ENCODE data around the gene PEF1. TPM values are rescaled to one million over a fixed set of nuclear protein-coding genes. Genes with fewer than 3 reads are reported as not detected.
A peak's percentile ranks its signal among the peaks of the same experiment; 100 is the strongest.

PEF1 gene
- total RNA-seq, 1 donor, result 99.7 TPM

DNA sequence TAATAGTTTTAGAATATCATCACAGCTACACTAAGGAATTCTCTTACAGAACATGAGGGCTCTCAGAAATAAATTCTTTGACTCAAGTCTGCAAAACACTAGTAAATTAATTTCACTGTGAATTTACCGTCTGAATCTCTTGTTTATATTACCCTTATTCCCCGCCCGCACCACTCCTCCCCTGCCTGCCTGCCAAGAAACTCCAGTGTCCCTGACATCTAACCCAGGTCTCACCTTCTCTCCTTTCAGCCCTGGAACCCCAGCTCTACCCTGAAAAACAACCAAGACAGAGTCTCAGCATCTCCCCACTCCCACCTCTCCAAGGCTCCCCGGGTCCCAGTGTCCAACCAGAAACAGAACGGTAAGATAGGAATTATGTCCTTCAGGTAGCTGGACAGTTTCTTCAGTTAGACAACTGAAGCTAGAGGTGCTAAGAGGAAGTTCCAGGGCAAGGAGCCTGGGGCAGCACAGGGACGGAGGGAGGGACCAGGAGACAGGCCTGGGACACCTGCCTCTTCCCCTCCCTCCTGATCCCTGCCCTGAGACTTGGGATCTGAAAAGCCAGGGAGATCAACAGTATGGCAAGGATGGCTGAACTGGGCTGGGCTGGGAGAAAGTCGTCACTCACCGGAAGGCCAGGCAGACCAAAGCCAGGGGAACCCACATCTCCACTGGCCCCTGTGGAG is 43.7 kb upstream of the PEF1 start:
- no peak overlapping the region for H3K4me3 ChIP-seq (ENCODE audit: low read depth, low read length)
- TF ChIP-seq, protein P1, sequence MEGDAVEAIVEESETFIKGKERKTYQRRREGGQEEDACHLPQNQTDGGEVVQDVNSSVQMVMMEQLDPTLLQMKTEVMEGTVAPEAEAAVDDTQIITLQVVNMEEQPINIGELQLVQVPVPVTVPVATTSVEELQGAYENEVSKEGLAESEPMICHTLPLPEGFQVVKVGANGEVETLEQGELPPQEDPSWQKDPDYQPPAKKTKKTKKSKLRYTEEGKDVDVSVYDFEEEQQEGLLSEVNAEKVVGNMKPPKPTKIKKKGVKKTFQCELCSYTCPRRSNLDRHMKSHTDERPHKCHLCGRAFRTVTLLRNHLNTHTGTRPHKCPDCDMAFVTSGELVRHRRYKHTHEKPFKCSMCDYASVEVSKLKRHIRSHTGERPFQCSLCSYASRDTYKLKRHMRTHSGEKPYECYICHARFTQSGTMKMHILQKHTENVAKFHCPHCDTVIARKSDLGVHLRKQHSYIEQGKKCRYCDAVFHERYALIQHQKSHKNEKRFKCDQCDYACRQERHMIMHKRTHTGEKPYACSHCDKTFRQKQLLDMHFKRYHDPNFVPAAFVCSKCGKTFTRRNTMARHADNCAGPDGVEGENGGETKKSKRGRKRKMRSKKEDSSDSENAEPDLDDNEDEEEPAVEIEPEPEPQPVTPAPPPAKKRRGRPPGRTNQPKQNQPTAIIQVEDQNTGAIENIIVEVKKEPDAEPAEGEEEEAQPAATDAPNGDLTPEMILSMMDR (IDR thresholded peaks at IDR 0.05; ENCODE audit: insufficient read depth, low read depth, low read length), result no peak
- no peak for DNase-seq (ENCODE audit: low read depth)

DNA sequence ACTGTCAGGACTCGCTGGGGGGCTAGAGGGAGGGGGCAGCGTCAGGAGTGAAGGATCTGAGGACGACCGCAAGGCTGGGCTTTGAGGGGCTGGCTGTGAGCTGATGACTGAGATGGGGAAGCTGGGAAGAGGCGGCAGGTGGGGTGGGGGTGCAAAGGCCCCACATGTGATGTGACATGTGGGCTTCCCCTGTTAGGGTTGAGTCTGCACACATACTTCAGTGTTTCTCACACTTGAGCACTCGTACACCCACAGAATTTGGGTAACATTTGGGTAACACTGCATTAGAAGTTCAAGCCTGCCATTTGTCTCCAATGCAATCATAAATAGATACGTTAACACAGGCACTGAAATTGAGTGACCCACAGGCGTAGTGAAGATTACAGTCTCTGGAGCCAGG is 42.9 kb upstream of the PEF1 start:
- TF ChIP-seq, protein P1 (IDR thresholded peaks at IDR 0.05; ENCODE audit: insufficient read depth, low read depth, low read length), result no peak
- no peak for DNase-seq (ENCODE audit: low read depth)
- H3K4me3 ChIP-seq (ENCODE audit: low read depth, low read length), result no peak overlapping the region

DNA sequence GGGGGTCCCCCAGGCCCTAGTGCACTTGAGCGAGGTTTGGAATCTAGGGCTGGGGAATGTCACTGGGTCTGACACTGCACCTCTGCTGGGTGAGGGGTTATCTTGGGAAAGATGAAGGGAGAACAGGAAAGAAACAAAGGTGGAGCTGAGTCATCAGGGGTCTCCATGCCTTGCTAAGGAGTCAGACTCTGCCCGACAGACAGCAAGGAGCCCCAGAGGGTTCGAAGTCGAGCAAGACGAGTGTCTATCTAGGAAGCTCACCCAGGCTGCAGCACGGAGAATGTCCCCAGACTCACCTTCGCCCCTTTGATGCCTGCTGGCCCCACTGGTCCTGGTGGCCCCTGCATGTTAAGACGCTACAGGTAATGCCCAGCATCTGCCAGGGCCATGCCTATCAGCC is 41.1 kb upstream of the PEF1 start:
- TF ChIP-seq, protein P1 (IDR thresholded peaks at IDR 0.05; ENCODE audit: insufficient read depth, low read depth, low read length), result no peak
- no peak overlapping the region for H3K4me3 ChIP-seq (ENCODE audit: low read depth, low read length)
- no peak for DNase-seq (ENCODE audit: low read depth)

DNA sequence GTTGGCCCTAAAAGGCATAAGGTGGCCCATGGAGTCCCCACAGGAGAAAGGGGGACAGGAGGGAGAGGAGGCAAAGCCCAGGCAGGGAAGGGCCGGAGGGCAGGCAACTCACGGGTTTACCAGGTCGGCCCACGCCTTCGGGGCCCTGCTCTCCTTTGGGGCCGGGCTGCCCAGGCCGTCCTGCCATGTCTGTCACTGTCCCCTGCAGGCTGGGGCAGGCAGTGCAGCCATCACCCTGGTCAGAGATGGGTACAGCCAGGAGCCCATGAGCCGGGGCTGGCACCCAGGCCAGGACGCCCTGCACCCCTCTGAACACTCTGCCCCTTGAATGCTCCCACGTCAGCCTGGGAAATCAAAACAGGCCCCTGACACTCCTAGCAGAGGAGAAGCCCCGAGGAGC is 39.3 kb upstream of the PEF1 start:
- TF ChIP-seq, protein P1 (IDR thresholded peaks at IDR 0.05; ENCODE audit: insufficient read depth, low read depth, low read length), result peak; percentile 35
- H3K4me3 ChIP-seq (ENCODE audit: low read depth, low read length), result no peak overlapping the region
- no peak for DNase-seq (ENCODE audit: low read depth)

DNA sequence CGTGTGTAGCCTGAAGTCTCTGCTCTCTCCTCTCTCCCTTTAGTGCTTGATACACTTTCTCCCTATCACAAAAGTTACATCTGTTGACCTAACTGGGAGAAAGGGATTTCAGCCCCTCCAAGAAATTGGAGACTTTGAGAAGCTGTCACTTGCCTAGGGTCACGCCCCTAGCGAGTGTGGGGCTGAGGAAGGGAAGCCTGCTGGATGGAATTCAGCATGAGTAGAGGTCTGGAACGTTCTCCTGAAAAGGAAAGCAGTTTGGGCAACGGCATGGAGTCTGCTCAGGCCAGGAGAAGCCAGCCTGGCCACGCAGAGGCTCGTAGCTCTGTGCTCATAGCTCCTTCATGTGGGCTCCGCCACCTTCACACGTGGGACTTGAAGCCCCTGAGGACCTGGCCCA is 36.7 kb upstream of the PEF1 start:
- no peak overlapping the region for H3K4me3 ChIP-seq (ENCODE audit: low read depth, low read length)
- TF ChIP-seq, protein P1 (IDR thresholded peaks at IDR 0.05; ENCODE audit: insufficient read depth, low read depth, low read length), result no peak
- DNase-seq (ENCODE audit: low read depth), result no peak

DNA sequence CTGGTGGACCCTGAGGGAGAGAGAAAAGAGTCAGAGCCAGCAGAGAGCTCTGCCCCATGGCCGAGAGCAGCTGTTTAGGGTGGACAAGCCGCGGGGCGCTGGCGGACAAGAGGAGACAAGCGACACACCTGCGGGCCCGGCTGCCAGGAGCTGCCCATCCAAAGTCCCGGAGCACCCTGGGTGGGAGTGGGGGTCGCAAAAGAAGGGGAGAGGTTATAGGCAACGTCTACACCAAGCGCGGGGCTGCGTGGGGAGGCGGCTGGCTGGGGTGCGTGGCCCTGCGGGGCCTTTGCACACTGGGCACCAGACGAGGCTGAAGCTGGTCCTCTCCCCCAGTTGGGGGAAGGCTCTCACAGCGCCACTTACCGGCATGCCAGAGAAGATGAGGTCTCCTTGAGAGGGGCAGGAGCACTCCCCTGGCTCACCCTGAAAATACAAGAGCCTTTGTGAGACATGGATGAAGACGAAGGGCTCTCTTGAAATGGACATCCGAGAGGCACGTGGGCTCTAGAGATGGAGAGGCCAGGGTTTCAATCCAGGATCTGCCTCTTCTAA is 35.1 kb upstream of the PEF1 start:
- DNase-seq (ENCODE audit: low read depth), result no peak
- H3K4me3 ChIP-seq (ENCODE audit: low read depth, low read length), result no peak overlapping the region
- TF ChIP-seq, protein P1 (IDR thresholded peaks at IDR 0.05; ENCODE audit: insufficient read depth, low read depth, low read length), result no peak

DNA sequence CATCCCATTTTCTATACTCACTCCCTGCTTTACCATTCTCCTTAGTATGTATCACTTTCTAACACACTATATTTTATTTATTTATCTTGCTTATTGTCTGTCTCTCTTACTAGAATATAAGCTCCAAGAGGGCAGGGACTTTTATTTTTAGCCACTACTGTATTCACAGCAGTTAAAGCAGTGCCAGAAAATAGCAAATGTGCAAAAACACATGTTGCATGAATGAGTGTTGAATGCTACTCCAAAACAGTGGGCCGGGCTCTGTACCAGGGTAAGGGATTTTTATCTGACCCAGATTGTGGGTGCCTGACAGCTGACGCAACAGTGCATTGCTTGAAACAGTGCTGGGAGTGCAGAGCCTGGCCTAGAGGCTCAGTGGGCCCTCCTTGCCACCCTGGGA is 34.4 kb upstream of the PEF1 start:
- DNase-seq (ENCODE audit: low read depth), result no peak
- TF ChIP-seq, protein P1 (IDR thresholded peaks at IDR 0.05; ENCODE audit: insufficient read depth, low read depth, low read length), result no peak
- no peak overlapping the region for H3K4me3 ChIP-seq (ENCODE audit: low read depth, low read length)
